Islet of Langerhans (tissue), 1 donor: ENCODE measurements around the gene RMI2.
"Not testable (repeated sequence)": the region's sequence is repeated elsewhere in the genome, so short reads cannot be mapped to it uniquely, and the experiment has no call there.

ENCODE experiments used
- FAIRE-seq: peaks from one replicate; lab custom pipeline; 2011; peaks lifted over from hg19 to GRCh38; lab: Jason Lieb, UNC

Gene RMI2

DNA sequence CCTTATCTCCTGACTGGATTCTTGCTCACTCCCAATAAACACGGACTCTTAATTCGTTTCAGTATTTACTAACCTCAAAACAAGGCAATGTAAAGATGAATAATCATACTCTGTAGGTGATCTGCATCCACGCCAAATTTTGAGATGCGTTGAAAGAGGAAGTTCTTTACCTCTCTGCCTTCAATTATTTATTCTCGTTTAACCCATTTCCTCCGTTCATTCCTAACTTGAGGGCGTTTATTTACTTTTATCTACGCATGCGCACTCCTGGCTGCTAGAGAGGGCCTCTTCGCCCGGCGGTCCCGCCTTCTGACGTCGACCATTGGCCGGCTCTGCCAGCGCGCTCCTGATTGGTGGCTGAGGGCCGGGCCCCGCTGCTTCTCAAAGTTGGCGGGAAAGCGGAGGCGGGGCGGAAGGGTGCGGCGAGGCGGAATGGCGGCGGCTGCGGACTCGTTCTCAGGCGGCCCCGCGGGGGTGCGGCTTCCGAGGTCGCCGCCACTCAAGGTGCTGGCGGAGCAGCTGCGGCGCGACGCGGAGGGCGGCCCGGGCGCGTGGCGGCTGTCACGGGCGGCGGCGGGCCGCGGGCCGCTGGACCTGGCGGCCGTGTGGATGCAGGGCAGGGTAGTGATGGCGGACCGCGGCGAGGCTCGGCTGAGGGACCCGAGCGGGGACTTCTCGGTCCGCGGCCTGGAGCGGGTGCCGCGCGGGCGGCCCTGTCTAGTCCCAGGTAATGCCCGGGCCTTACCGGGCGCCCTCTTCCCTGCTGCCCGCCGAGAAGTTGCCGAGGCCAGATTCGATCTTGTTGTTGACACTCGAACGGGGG lies at the start of gene RMI2:
RMI2 (plus strand) TSS at position 420 of the 823 bp plus-strand sequence; CDS start at position 433, 13 bp downstream.
- peak; percentile 38 for FAIRE-seq

DNA sequence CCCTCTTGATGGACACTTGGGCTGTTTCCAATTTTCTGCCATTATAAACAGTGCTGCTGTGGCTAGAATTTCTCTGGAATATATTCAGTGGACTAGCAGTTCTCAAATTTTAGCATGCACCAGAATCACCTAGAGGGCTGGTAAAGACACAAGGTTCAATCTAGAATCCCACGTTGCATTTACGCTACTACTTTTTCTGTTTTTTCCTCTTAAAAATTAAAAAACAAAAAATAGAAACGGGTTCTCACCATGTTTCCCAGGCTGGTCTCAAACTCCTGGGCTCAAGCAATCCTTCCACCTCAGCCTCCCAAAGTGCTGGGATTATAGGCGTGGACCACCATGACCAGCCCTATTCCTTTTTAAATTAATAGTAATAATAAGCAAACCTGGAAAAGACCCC lies 49.6 kb upstream of the RMI2 start:
- FAIRE-seq: no peak

GRCh38 chr16:11296351-11296705 lies 48.9 kb upstream of the RMI2 start:
- FAIRE-seq: no peak

- no peak for FAIRE-seq
Measured at GRCh38 chr16:11296706-11297491, 48.4 kb upstream of the RMI2 start.

GRCh38 chr16:11297492-11298142 lies 47.6 kb upstream of the RMI2 start:
- no peak for FAIRE-seq

GRCh38 chr16:11298143-11298900 lies 46.9 kb upstream of the RMI2 start:
- no peak for FAIRE-seq

DNA sequence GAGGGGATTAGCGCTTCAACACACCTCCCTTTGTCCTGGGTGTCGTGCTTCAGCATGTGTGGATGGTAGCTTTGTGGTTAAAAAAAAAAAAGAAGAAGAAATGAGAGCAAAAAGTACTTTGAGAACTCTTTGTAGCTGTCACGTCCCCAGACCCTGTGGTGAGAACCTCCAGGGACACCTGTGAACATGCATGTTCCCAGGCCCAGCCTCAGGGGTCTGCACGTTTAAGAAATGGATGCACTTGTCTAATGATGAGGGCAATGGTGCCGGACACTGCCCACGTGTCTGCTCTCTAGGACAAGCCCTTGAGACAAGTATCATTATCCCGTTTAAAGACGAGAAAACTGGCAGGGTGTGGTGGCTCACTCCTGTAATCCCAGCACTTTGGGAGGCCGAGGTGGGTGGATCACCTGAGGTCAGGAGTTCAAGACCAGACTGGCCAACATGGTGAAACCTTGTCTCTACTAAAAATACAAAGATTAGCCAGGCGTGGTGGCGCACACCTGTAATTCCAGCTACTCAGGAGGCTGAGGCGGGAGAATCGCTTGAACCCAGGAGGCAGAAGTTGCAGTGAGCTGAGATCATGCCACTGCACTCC lies 46.2 kb upstream of the RMI2 start:
- FAIRE-seq: not testable (repeated sequence)

DNA sequence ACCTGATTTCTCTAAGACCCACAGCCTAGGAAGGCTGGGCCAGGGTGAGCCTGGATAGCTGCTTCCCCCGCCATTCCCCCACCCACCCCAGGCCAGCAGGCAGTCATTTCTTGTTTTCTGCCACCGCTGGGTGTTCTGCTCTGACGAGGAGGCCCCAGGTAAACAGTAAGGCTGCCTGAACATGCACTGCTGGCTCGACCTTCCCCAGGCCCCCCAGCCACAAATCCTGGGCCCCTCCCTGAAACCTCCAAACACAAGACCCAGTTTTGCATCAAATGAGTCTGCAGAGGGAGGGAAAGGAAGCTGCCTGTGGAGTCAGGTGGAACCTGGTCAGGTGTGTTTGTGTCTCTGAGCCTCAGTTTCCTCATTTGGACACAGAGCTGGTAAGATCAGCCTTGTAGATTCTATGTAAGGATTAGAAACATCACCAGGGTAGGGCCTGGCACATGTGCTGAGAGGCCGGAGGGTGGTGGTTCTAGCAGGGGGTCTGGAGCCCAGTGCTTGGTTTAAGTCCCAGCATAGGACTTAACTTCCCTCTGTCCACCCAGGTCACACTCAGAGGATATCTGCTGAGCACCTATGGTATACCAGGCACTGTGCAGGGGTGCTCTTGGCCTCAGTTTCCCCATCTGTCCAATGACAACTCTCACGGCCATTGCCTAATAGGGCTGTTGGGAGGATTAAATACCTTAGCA lies 45.2 kb upstream of the RMI2 start:
- FAIRE-seq: no peak

- no peak for FAIRE-seq
Measured at GRCh38 chr16:11300560-11300892, 44.7 kb upstream of the RMI2 start.

DNA sequence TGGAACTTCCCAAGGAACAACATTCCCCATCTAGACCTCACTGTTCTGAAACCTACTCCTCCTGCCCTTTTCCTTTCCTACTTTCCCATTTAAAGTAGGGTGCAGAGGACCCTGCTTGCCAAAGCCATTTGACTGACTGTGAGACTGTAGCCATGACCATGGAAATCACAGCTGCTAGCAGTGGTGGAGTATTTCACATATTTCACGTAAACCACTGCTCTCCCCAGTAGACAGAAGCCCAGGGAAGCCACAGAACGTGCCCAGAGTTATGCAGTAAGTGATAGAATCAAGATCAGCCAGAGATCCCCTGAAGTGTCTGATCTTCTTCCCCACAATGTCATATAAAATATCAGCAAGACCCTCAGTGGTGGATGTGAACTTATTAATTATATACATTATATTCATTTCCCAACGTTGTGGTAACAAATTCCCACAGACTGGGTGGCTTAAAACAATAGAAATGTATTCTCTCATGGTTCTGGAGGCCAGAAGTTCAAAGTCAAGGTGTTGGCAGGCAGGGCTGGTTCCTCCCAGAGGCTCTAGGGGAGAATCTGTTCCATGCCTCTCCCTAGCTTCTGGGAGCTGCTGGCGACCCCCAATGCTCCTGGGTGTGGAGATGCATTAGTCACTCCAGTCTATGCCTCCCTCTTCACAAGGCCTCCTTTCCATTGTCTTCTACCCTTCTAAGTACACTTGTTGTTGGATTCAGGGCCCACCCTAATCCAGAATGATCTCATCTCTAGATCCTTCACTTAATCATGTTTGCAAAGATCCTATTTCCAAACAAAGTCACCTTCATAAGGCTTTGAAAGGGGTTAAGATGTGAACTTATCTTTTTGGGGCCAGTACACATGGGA lies 43.4 kb upstream of the RMI2 start:
- no peak for FAIRE-seq

- FAIRE-seq: no peak
Measured at GRCh38 chr16:11302977-11303376, 42.3 kb upstream of the RMI2 start.

- no peak for FAIRE-seq
Measured at GRCh38 chr16:11303405-11304138, 41.7 kb upstream of the RMI2 start.

DNA sequence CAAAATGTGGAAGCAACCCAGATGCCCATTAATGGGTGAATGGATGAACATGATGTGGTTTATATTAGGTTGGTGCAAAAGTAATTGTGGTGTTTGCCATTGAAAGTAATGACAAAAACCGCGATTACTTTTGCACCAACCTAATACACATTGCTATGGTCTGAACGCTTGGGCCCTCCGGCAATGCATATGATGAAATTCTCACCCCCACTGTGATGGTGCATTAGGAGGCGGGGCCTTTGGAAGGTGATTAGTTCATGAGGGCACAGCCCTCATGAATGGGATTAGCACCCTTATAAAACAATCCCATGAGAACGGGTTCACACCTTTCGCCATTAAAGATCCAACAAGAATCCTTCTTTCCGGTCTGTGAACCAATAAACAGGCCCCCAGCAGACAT lies 38.9 kb upstream of the RMI2 start:
- no peak for FAIRE-seq

DNA sequence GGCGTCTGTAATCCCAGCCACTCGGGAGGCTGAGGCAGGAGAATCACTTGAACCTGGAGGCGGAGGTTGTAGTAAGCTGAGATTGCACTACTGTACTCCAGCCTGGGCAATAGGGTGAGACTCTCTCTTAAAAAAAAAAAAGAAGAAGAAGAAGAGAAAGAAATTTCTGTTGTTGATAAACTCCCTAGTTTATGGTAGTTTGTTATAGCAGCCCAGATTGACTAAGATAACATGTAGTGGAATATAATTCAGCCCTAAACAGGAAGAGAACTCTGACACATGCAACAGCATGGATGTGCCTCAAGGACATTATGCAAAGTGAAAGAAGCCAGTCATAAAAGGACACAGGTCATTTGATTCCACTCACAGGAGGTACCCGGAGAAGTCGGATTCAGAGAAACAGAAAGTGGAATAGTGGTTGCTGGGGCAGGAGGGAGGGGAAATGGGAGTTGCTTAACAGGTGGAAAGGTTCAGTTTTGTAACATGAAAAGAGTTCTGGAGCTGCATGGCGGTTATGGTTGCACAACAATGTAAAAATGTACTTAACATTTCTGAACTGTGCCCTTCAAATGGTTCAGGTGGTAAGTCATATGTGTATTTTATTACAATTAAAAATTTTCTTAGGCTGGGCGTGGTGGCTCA lies 38.1 kb upstream of the RMI2 start:
- FAIRE-seq: no peak

GRCh38 chr16:11307639-11308492 lies 37.4 kb upstream of the RMI2 start:
- no peak for FAIRE-seq

DNA sequence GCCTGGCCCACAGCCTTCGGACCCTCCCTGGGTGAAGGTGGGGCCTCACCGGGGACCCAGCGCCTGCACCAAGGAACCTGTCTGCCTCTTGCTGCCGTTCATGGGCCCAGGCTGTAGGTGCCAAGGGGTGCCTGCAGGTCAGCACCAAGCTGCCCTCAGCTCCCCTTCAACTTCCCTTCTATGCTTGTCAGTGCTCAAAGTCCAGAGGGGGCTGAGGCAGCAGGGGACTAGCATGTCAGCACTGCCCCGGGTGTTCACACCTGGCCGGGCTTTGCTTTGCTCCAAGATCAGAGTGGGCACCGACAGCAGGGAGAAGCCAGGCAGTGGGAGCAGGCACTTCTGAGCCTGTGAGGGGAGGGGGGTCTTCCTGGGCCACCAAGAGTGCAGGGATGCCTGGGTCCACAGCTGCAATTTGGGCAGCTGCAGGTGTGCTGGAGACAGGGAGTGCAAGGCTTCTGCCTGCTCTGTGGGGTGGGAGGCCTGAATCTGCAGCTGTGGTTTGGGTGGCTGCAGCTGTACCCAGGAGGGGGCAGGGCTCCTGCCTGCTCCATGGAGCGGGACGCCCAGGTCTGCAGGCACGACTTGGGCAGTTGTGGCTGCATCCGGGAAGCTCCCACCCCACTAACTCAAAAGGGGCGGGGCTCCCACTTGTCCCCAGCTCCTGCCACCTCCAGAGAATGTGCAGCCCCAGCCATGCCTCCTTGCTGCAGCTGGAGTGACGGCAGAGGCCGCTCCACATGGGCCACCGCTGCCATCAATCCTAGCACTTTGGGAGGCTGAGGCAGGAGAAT lies 36.6 kb upstream of the RMI2 start:
- no peak for FAIRE-seq

- no peak for FAIRE-seq
Measured at GRCh38 chr16:11309895-11310633, 35.2 kb upstream of the RMI2 start.
